Measurements from ENCODE around the gene RASGRF2.

The RASGRF2 gene

GRCh38 chr5:81128416-81128815 lies 168.3 kb downstream of the RASGRF2 start:
- DNase-seq, result peak in 17 of 56 donors; percentile 1 to 67 (median 21)

- DNase-seq, result no peak
These were observed 172.2 kb downstream of the RASGRF2 start for GRCh38 chr5:81132381-81132780.

GRCh38 chr5:81134066-81134465 lies 173.9 kb downstream of the RASGRF2 start:
- no peak for DNase-seq

- DNase-seq, result no peak
These were observed 174.4 kb downstream of the RASGRF2 start for GRCh38 chr5:81134566-81134965.

GRCh38 chr5:81136557-81136956 lies 176.4 kb downstream of the RASGRF2 start:
- no peak for DNase-seq

GRCh38 chr5:81137833-81138232 lies 177.7 kb downstream of the RASGRF2 start:
- DNase-seq, result no peak

- no peak for DNase-seq
These were observed 180.3 kb downstream of the RASGRF2 start for GRCh38 chr5:81140441-81140840.

GRCh38 chr5:81140943-81141342 lies 180.8 kb downstream of the RASGRF2 start:
- peak in 1 of 56 donors; percentile 24 for DNase-seq

- no peak for DNase-seq
These were observed 181.9 kb downstream of the RASGRF2 start for GRCh38 chr5:81142108-81142507.

- DNase-seq, result no peak
These were observed 185.3 kb downstream of the RASGRF2 start for GRCh38 chr5:81145329-81145935.

- no peak for DNase-seq
These were observed 185.9 kb downstream of the RASGRF2 start for GRCh38 chr5:81146031-81146430.

GRCh38 chr5:81147011-81147885 lies 187.1 kb downstream of the RASGRF2 start:
- DNase-seq, result no peak

GRCh38 chr5:81147886-81148571 lies 187.9 kb downstream of the RASGRF2 start:
- no peak for DNase-seq

GRCh38 chr5:81151546-81151945 lies 191.4 kb downstream of the RASGRF2 start:
- no peak for DNase-seq

- DNase-seq, result no peak
These were observed 194.6 kb downstream of the RASGRF2 start for GRCh38 chr5:81154725-81155124.

- no peak for DNase-seq
These were observed 196.6 kb downstream of the RASGRF2 start for GRCh38 chr5:81156732-81157131.

GRCh38 chr5:81161012-81161601 lies 200.9 kb downstream of the RASGRF2 start:
- DNase-seq, result no peak

- DNase-seq, result no peak
These were observed 202.3 kb downstream of the RASGRF2 start for GRCh38 chr5:81162501-81162900.

- no peak for DNase-seq
These were observed 203.5 kb downstream of the RASGRF2 start for GRCh38 chr5:81163651-81164050.

GRCh38 chr5:81164476-81164875 lies 204.3 kb downstream of the RASGRF2 start:
- no peak for DNase-seq

- no peak for DNase-seq
These were observed 204.8 kb downstream of the RASGRF2 start for GRCh38 chr5:81164936-81165335.

All from nucleus accumbens (tissue), 56 donors.